HTR-8/SVneo (cell line): ENCODE measurements around the gene COG3.
A peak's percentile ranks its signal among the peaks of the same experiment; 100 is the strongest.

Experiments used
- DNase-seq: peaks from one replicate; pipeline ENCODE4 v3.0.0; 2011; ENCODE audit warnings: low spot score, mixed read lengths; ENCODE audit not compliant: insufficient read length
- FAIRE-seq: peaks from 2 replicates; lab custom pipeline; 2011; peaks lifted over from hg19 to GRCh38; lab: Jason Lieb, UNC

Gene COG3

GRCh38 chr13:45500492-45501174 is 35.9 kb downstream of the COG3 start:
- no peak for FAIRE-seq
- peak; percentile 27 for DNase-seq

GRCh38 chr13:45501175-45501526 is 36.4 kb downstream of the COG3 start:
- FAIRE-seq (no peak), DNase-seq (no peak)

- FAIRE-seq: no peak
- DNase-seq: no peak
Measured at GRCh38 chr13:45503658-45504057, 38.9 kb downstream of the COG3 start.

- no peak for FAIRE-seq
Measured at GRCh38 chr13:45506811-45507210, 42.1 kb downstream of the COG3 start.

GRCh38 chr13:45508776-45509175 is 44.0 kb downstream of the COG3 start:
- FAIRE-seq: no peak
- DNase-seq: no peak

More at GRCh38 chr13:45506811-45507210, 42.1 kb downstream of the COG3 start:
- no peak for DNase-seq

- FAIRE-seq: no peak
- no peak for DNase-seq
Measured at GRCh38 chr13:45510672-45511071, 45.9 kb downstream of the COG3 start.

GRCh38 chr13:45511310-45512097 is 46.8 kb downstream of the COG3 start:
- FAIRE-seq: no peak
- peak; percentile 28 for DNase-seq

GRCh38 chr13:45512098-45512496 is 47.4 kb downstream of the COG3 start:
- no peak for FAIRE-seq
- no peak for DNase-seq

- FAIRE-seq (no peak), DNase-seq (no peak)
Measured at GRCh38 chr13:45516757-45517156, 52.0 kb downstream of the COG3 start.

- FAIRE-seq: no peak
- DNase-seq: no peak
Measured at GRCh38 chr13:45518525-45519245, 53.9 kb downstream of the COG3 start.

GRCh38 chr13:45519493-45519892 is 54.8 kb downstream of the COG3 start:
- FAIRE-seq (no peak), DNase-seq (no peak)

GRCh38 chr13:45521297-45521696 is 56.6 kb downstream of the COG3 start:
- no peak for FAIRE-seq
- DNase-seq: no peak

GRCh38 chr13:45522571-45522970 is 57.8 kb downstream of the COG3 start:
- FAIRE-seq (no peak), DNase-seq (no peak)

GRCh38 chr13:45527699-45528462 is 63.1 kb downstream of the COG3 start:
- no peak for FAIRE-seq
- no peak for DNase-seq

GRCh38 chr13:45529758-45530157 is 65.0 kb downstream of the COG3 start:
- DNase-seq (no peak), FAIRE-seq (no peak)

- no peak for DNase-seq
- FAIRE-seq: no peak
Measured at GRCh38 chr13:45534604-45535003, 69.9 kb downstream of the COG3 start.

GRCh38 chr13:45536224-45536623 is 71.5 kb downstream of the COG3 start:
- FAIRE-seq (no peak), DNase-seq (no peak)

- DNase-seq: no peak
- FAIRE-seq: no peak
Measured at GRCh38 chr13:45537516-45537915, 72.8 kb downstream of the COG3 start.

GRCh38 chr13:45538382-45538781 is 73.6 kb downstream of the COG3 start:
- no peak for FAIRE-seq
- no peak for DNase-seq

- DNase-seq (no peak), FAIRE-seq (no peak)
Measured at GRCh38 chr13:45540195-45540594, 75.5 kb downstream of the COG3 start.
